Activated CD8-positive, alpha-beta memory T cell treated with anti-CD3 and anti-CD28 coated beads, Interleukin-2, amount 50 U/mL, for 24 hours (primary cell): ENCODE data around the gene NDUFAF4.
A peak's percentile ranks its signal among the peaks of the same experiment; 100 is the strongest.

Experiments
- DNase-seq: peaks from one replicate; pipeline ENCODE4 v3.0.0-alpha.2; 2020; ENCODE audit errors: extremely low read depth

Gene NDUFAF4

GRCh38 chr6:96897396-96898240 lies at the start of gene NDUFAF4:
Gene NDUFAF4 (minus strand): TSS chr6:96897891. CDS start chr6:96897801, 90 bp downstream.
- DNase-seq = peak; percentile 85

- DNase-seq = no peak
Observed at GRCh38 chr6:96947055-96947454, 49.4 kb upstream of the NDUFAF4 start.

GRCh38 chr6:96943555-96944215 lies 46.0 kb upstream of the NDUFAF4 start:
- DNase-seq = no peak

- no peak for DNase-seq
Observed at GRCh38 chr6:96942676-96943075, 45.0 kb upstream of the NDUFAF4 start.

- DNase-seq = no peak
Observed at GRCh38 chr6:96940322-96940721, 42.6 kb upstream of the NDUFAF4 start.

- no peak for DNase-seq
Observed at GRCh38 chr6:96939007-96939805, 41.5 kb upstream of the NDUFAF4 start.

- no peak for DNase-seq
Observed at GRCh38 chr6:96934087-96934486, 36.4 kb upstream of the NDUFAF4 start.

- DNase-seq = no peak
Observed at GRCh38 chr6:96931198-96931597, 33.5 kb upstream of the NDUFAF4 start.

- DNase-seq = no peak
Observed at GRCh38 chr6:96929741-96930140, 32.0 kb upstream of the NDUFAF4 start.

- DNase-seq = no peak
Observed at GRCh38 chr6:96927660-96928059, 30.0 kb upstream of the NDUFAF4 start.

- DNase-seq = no peak
Observed at GRCh38 chr6:96926425-96926824, 28.7 kb upstream of the NDUFAF4 start.

- no peak for DNase-seq
Observed at GRCh38 chr6:96925290-96925687, 27.6 kb upstream of the NDUFAF4 start.

GRCh38 chr6:96923871-96924493 lies 26.3 kb upstream of the NDUFAF4 start:
- DNase-seq = no peak

- no peak for DNase-seq
Observed at GRCh38 chr6:96923400-96923799, 25.7 kb upstream of the NDUFAF4 start.

- no peak for DNase-seq
Observed at GRCh38 chr6:96917098-96917497, 19.4 kb upstream of the NDUFAF4 start.

GRCh38 chr6:96913621-96914020 lies 15.9 kb upstream of the NDUFAF4 start:
- no peak for DNase-seq

- DNase-seq = no peak
Observed at GRCh38 chr6:96911751-96912150, 14.1 kb upstream of the NDUFAF4 start.

- no peak for DNase-seq
Observed at GRCh38 chr6:96911171-96911570, 13.5 kb upstream of the NDUFAF4 start.

- no peak for DNase-seq
Observed at GRCh38 chr6:96909811-96910210, 12.1 kb upstream of the NDUFAF4 start.

GRCh38 chr6:96907498-96907897 lies 9.8 kb upstream of the NDUFAF4 start:
- no peak for DNase-seq

- DNase-seq = no peak
Observed at GRCh38 chr6:96900873-96901272, 3.2 kb upstream of the NDUFAF4 start.

GRCh38 chr6:96899451-96899998 lies 1.8 kb upstream of the NDUFAF4 start:
- DNase-seq = no peak
